WTC11 (cell line): ENCODE measurements around the gene SPC24. TPM values are rescaled to one million over a fixed set of nuclear protein-coding genes. Genes with fewer than 3 reads are reported as not detected.
A peak's percentile ranks its signal among the peaks of the same experiment; 100 is the strongest.

Source experiments
- ATAC-seq: fragments of 200-7000 bp; cut with Tn5 transposase; 2 replicates; pipeline ENCODE4 v1.10.0; 2021; ENCODE audit warnings: mild to moderate bottlenecking, moderate library complexity
- CTCF ChIA-PET: fragments of 300-600 bp; sonication (Branson Sonifier 250); formaldehyde crosslinking; loops from one replicate; lab custom pipeline; 2021; ENCODE audit warnings: antibody characterized with exemption; lab: Charles Lee
- POLR2A ChIA-PET: fragments of 350-600 bp; sonication (Branson Sonifier 250); formaldehyde crosslinking; loops from one replicate; lab custom pipeline; 2021; ENCODE audit warnings: antibody characterized with exemption; lab: Charles Lee
- DNase-seq: peaks from one replicate; pipeline ENCODE4 v3.0.0; 2021; ENCODE audit warnings: low spot score
- H3K27ac Mint-ChIP-seq: 2 replicates; pipeline ENCODE4 v1.8.0; 2021; ENCODE audit warnings: mixed read lengths
- H3K27me3 Mint-ChIP-seq: 2 replicates; pipeline ENCODE4 v1.8.0; 2021; ENCODE audit warnings: low read depth, mild to moderate bottlenecking, moderate library complexity, mixed read lengths
- H3K36me3 Mint-ChIP-seq: 2 replicates; pipeline ENCODE4 v1.8.0; 2021; ENCODE audit warnings: mixed read lengths
- H3K4me1 Mint-ChIP-seq: 2 replicates; pipeline ENCODE4 v1.8.0; 2022; ENCODE audit warnings: mixed read lengths
- H3K4me3 Mint-ChIP-seq: 2 replicates; pipeline ENCODE4 v1.8.0; 2021; ENCODE audit warnings: mild to moderate bottlenecking, moderate library complexity, mixed read lengths
- H3K9me3 Mint-ChIP-seq: 2 replicates; pipeline ENCODE4 v1.8.0; 2021; ENCODE audit warnings: mixed read lengths
- ATF1 ChIP-seq: sonication (generic); formaldehyde crosslinking; IDR thresholded peaks from 2 replicates; pipeline ENCODE4 v1.8.1; 2023; ENCODE audit warnings: mild to moderate bottlenecking, moderate library complexity, missing genetic modification reagents
- ATF2 ChIP-seq: sonication (generic); formaldehyde crosslinking; IDR thresholded peaks from 2 replicates; pipeline ENCODE4 v1.8.1; 2022; ENCODE audit warnings: low read depth, missing genetic modification reagents, borderline replicate concordance
- CTCF ChIP-seq: fragments of 200-600 bp; IDR thresholded peaks from 2 replicates; pipeline ENCODE4 v1.8.0; 2022; ENCODE audit warnings: antibody characterized with exemption
- FOXP1 ChIP-seq: sonication (generic); formaldehyde crosslinking; IDR thresholded peaks from 2 replicates; pipeline ENCODE4 v1.8.0; 2022; ENCODE audit warnings: missing genetic modification reagents, mild to moderate bottlenecking, moderate library complexity, borderline replicate concordance
- GRHL2 ChIP-seq: fragments of 250-450 bp; sonication (Bioruptor Pico); IDR thresholded peaks from 2 replicates; pipeline ENCODE4 v1.8.0; 2022; ENCODE audit warnings: mild to moderate bottlenecking, moderate library complexity; ENCODE audit not compliant: insufficient replicate concordance, severe bottlenecking
- GTF2I ChIP-seq: fragments of 250-450 bp; sonication (Bioruptor Pico); conservative IDR thresholded peaks from 2 replicates; pipeline ENCODE4 v1.4.0; 2021; ENCODE audit warnings: mild to moderate bottlenecking
- HMGXB4 ChIP-seq: sonication (generic); formaldehyde crosslinking; IDR thresholded peaks from 2 replicates; pipeline ENCODE4 v1.8.1; 2023; ENCODE audit warnings: mild to moderate bottlenecking, moderate library complexity, missing genetic modification reagents
- MYBL2 ChIP-seq: sonication (generic); formaldehyde crosslinking; IDR thresholded peaks from 2 replicates; pipeline ENCODE4 v1.8.1; 2023; ENCODE audit warnings: mild to moderate bottlenecking, moderate library complexity, missing genetic modification reagents
- NR3C1 ChIP-seq: sonication (generic); formaldehyde crosslinking; conservative IDR thresholded peaks from 2 replicates; pipeline ENCODE4 v1.8.1; 2023; ENCODE audit warnings: low read depth, mild to moderate bottlenecking, missing genetic modification reagents
- SP1 ChIP-seq: sonication (generic); formaldehyde crosslinking; conservative IDR thresholded peaks from 2 replicates; pipeline ENCODE4 v1.8.1; 2022; ENCODE audit warnings: missing genetic modification reagents
- TP53 ChIP-seq: sonication (generic); formaldehyde crosslinking; IDR thresholded peaks from 2 replicates; pipeline ENCODE4 v1.8.1; 2023; ENCODE audit warnings: mild to moderate bottlenecking, missing genetic modification reagents
- USF2 ChIP-seq: sonication (generic); formaldehyde crosslinking; IDR thresholded peaks from 2 replicates; pipeline ENCODE4 v1.8.1; 2023; ENCODE audit warnings: mild to moderate bottlenecking, missing genetic modification reagents, moderate library complexity
- ZMAT4 ChIP-seq: fragments of 250-450 bp; sonication (Bioruptor Pico); IDR thresholded peaks from 2 replicates; pipeline ENCODE4 v1.9.0; 2021; ENCODE audit warnings: mild to moderate bottlenecking
- ZNF232 ChIP-seq: sonication (generic); formaldehyde crosslinking; IDR thresholded peaks from 2 replicates; pipeline ENCODE4 v1.8.0; 2022; ENCODE audit warnings: mild to moderate bottlenecking, missing genetic modification reagents
- ZNF263 ChIP-seq: sonication (generic); formaldehyde crosslinking; IDR thresholded peaks from 2 replicates; pipeline ENCODE4 v1.8.1; 2022; ENCODE audit warnings: low read depth, mild to moderate bottlenecking, moderate library complexity, missing genetic modification reagents
- ZNF512 ChIP-seq: sonication (generic); formaldehyde crosslinking; IDR thresholded peaks from 2 replicates; pipeline ENCODE4 v1.8.1; 2022; ENCODE audit warnings: missing genetic modification reagents, borderline replicate concordance
- total RNA-seq: library from RNA; stranded (reverse); gene quantifications from 3 replicates; pipeline ENCODE4 v1.2.3, GENCODE V29; 2021

The SPC24 gene
- total RNA-seq, 1 experiment from 2014 or later = 62.2 TPM

- Mint-ChIP-seq H3K36me3 (no peaks in the 10 kb centered on the region; the same call in 1 of the 2 replicates), H3K4me3 (no peak overlapping the region), H3K4me1 (0 out of 2 replicates have a peak, but pooled peaks cover 3% of the 10 kb centered on the region), H3K27me3 (no peaks in the 10 kb centered on the region), H3K9me3 (no peaks in the 10 kb centered on the region), H3K27ac (peak overlapping the region; percentile 45; the same call in 1 of the 2 replicates)
- ATAC-seq = peak; percentile 87
- DNase-seq = peak; percentile 81
- TF ChIP-seq CTCF = peak; percentile 70
- no peak for TF ChIP-seq USF2 (CRISPR knock-in tag)
- no peak for TF ChIP-seq HMGXB4
- ChIA-PET CTCF (interaction anchor here (0.6 to 1.7 kb wide), 12 partner anchors 12 to 684 kb away, joined by 3 to 8 read pairs (median 5); no protein-coding TSS in a partner anchor), POLR2A (no interaction called here)
Observed at GRCh38 chr19:11203194-11204075, 47.9 kb upstream of the SPC24 start.

- Mint-ChIP-seq H3K4me1 (0 out of 2 replicates have a peak, but pooled peaks cover 3% of the 10 kb centered on the region), H3K27me3 (no peaks in the 10 kb centered on the region), H3K4me3 (no peak overlapping the region), H3K36me3 (no peaks in the 10 kb centered on the region; the same call in 1 of the 2 replicates), H3K27ac (peak overlapping the region; percentile 72), H3K9me3 (no peaks in the 10 kb centered on the region)
- CTCF ChIA-PET = interaction anchor here (0.8 kb wide), 1 partner anchor 260 kb away, joined by 6 read pairs; no protein-coding TSS in a partner anchor
- POLR2A ChIA-PET = no interaction called here
- DNase-seq (no peak), ATAC-seq (no peak)
- no peak for TF ChIP-seq MYBL2 (CRISPR knock-in tag)
- no peak for TF ChIP-seq TP53
- no peak for TF ChIP-seq FOXP1 (CRISPR knock-in tag)
- no peak for TF ChIP-seq SP1
- no peak for TF ChIP-seq ZNF232 (CRISPR knock-in tag)
- TF ChIP-seq ZNF512 (CRISPR knock-in tag) = no peak
- no peak for TF ChIP-seq NR3C1 (CRISPR knock-in tag)
- TF ChIP-seq ATF1 = no peak
- no peak for TF ChIP-seq ZMAT4 (CRISPR knock-in tag)
- no peak for TF ChIP-seq GRHL2 (CRISPR knock-in tag)
- TF ChIP-seq ZNF263 (CRISPR knock-in tag) = no peak
- TF ChIP-seq ATF2 (CRISPR knock-in tag) = no peak
- TF ChIP-seq CTCF = no peak
- no peak for TF ChIP-seq GTF2I
Observed at GRCh38 chr19:11202488-11203193, 47.1 kb upstream of the SPC24 start.
